ENCODE data around the gene CKM. TPM values are rescaled to one million over a fixed set of nuclear protein-coding genes. Genes with fewer than 3 reads are reported as not detected.

The CKM gene
- total and polyA plus RNA-seq, 2 donors (not counting 1 experiment from before 2014, with no cell fraction given): not detected

- Histone ChIP-seq H3K4me3 (replicated peaks in 1 of 4; ENCODE audit: control extremely low read depth in 1 of 4, insufficient read depth in 1 of 4, low read depth in 3 of 4, low read length in 4 of 4) (no peak overlapping the region), H4K20me1 (ENCODE audit: control insufficient read depth, extremely low read depth, insufficient read depth, low read length) (no peaks in the 10 kb centered on the region), H3K27me3 (ENCODE audit: control insufficient read depth, insufficient read depth, low read length) (no peaks in the 10 kb centered on the region), H3K4me1 (ENCODE audit: control insufficient read depth, extremely low read depth, insufficient read depth, low read length) (no peaks in the 10 kb centered on the region), H3K9ac (ENCODE audit: insufficient read depth, low read length) (no peak overlapping the region), H3K36me3 (ENCODE audit: control insufficient read depth, insufficient read depth, low read length) (no peaks in the 10 kb centered on the region), H3K27ac (ENCODE audit: insufficient read depth, low read length) (no peak overlapping the region), H3K4me2 (ENCODE audit: extremely low read depth, insufficient read depth, low read length) (no peak overlapping the region), H2AFZ (ENCODE audit: low read length) (no peak overlapping the region), H3K9me3 (ENCODE audit: control insufficient read depth, insufficient read depth, low read depth, low read length) (no peaks in the 10 kb centered on the region), H3K79me2 (ENCODE audit: control insufficient read depth, insufficient read depth, low read length) (no peaks in the 10 kb centered on the region)
- no peak for DNase-seq (ENCODE audit: low read depth in 2 of 2)
- TF ChIP-seq EZH2 (IDR thresholded peaks at IDR 0.05; ENCODE audit: low read length, missing control alignments): no peak
- TF ChIP-seq CTCF (conservative IDR thresholded peaks at IDR 0.05 in 1 of 2, IDR thresholded peaks at IDR 0.05 in 1 of 2; ENCODE audit: low read depth in 1 of 2, low read length in 2 of 2): no peak
Observed at GRCh38 chr19:45290381-45290931, 32.2 kb downstream of the CKM start.

- no peaks in the 10 kb centered on the region for H3K27me3 ChIP-seq (ENCODE audit: control insufficient read depth, insufficient read depth, low read length)
- no peak overlapping the region for H2AFZ ChIP-seq (ENCODE audit: low read length)
- H3K4me1 ChIP-seq (ENCODE audit: control insufficient read depth, extremely low read depth, insufficient read depth, low read length): no peaks in the 10 kb centered on the region
- no peaks in the 10 kb centered on the region for H4K20me1 ChIP-seq (ENCODE audit: control insufficient read depth, extremely low read depth, insufficient read depth, low read length)
- no peak overlapping the region for H3K9ac ChIP-seq (ENCODE audit: insufficient read depth, low read length)
- H3K79me2 ChIP-seq (ENCODE audit: control insufficient read depth, insufficient read depth, low read length): no peaks in the 10 kb centered on the region
- H3K4me3 ChIP-seq (replicated peaks in 1 of 4; ENCODE audit: control extremely low read depth in 1 of 4, insufficient read depth in 1 of 4, low read depth in 3 of 4, low read length in 4 of 4): no peak overlapping the region
- no peaks in the 10 kb centered on the region for H3K9me3 ChIP-seq (ENCODE audit: control insufficient read depth, insufficient read depth, low read depth, low read length)
- H3K27ac ChIP-seq (ENCODE audit: insufficient read depth, low read length): no peak overlapping the region
- H3K36me3 ChIP-seq (ENCODE audit: control insufficient read depth, insufficient read depth, low read length): no peaks in the 10 kb centered on the region
- no peak for DNase-seq (ENCODE audit: low read depth in 2 of 2)
- no peak overlapping the region for H3K4me2 ChIP-seq (ENCODE audit: extremely low read depth, insufficient read depth, low read length)
- TF ChIP-seq CTCF (conservative IDR thresholded peaks at IDR 0.05 in 1 of 2, IDR thresholded peaks at IDR 0.05 in 1 of 2; ENCODE audit: low read depth in 1 of 2, low read length in 2 of 2) (no peak), EZH2 (IDR thresholded peaks at IDR 0.05; ENCODE audit: low read length, missing control alignments) (no peak)
Observed at GRCh38 chr19:45283443-45284033, 39.1 kb downstream of the CKM start.

- Histone ChIP-seq H4K20me1 (ENCODE audit: control insufficient read depth, extremely low read depth, insufficient read depth, low read length) (no peaks in the 10 kb centered on the region), H3K36me3 (ENCODE audit: control insufficient read depth, insufficient read depth, low read length) (peaks cover 4% of the 10 kb centered on the region), H3K27me3 (ENCODE audit: control insufficient read depth, insufficient read depth, low read length) (no peaks in the 10 kb centered on the region), H3K4me1 (ENCODE audit: control insufficient read depth, extremely low read depth, insufficient read depth, low read length) (no peaks in the 10 kb centered on the region), H2AFZ (ENCODE audit: low read length) (no peak overlapping the region), H3K27ac (ENCODE audit: insufficient read depth, low read length) (no peak overlapping the region), H3K9me3 (ENCODE audit: control insufficient read depth, insufficient read depth, low read depth, low read length) (no peaks in the 10 kb centered on the region), H3K9ac (ENCODE audit: insufficient read depth, low read length) (no peak overlapping the region), H3K4me3 (replicated peaks in 1 of 4; ENCODE audit: control extremely low read depth in 1 of 4, insufficient read depth in 1 of 4, low read depth in 3 of 4, low read length in 4 of 4) (no peak overlapping the region), H3K4me2 (ENCODE audit: extremely low read depth, insufficient read depth, low read length) (no peak overlapping the region), H3K79me2 (ENCODE audit: control insufficient read depth, insufficient read depth, low read length) (no peaks in the 10 kb centered on the region)
- no peak for DNase-seq (ENCODE audit: low read depth in 2 of 2)
- TF ChIP-seq EZH2 (IDR thresholded peaks at IDR 0.05; ENCODE audit: low read length, missing control alignments) (no peak), CTCF (conservative IDR thresholded peaks at IDR 0.05 in 1 of 2, IDR thresholded peaks at IDR 0.05 in 1 of 2; ENCODE audit: low read depth in 1 of 2, low read length in 2 of 2) (no peak)
Observed at GRCh38 chr19:45280471-45280961, 42.2 kb downstream of the CKM start.

Data from fibroblast of lung (primary cell).